Left cardiac atrium (tissue), 4 donors: ENCODE results near the gene MRAP. TPM values are rescaled to one million over a fixed set of nuclear protein-coding genes. Genes with fewer than 3 reads are reported as not detected.

Experiments
- ATAC-seq, 2 donors: fragments of 200-7000 bp; cut with Tn5 transposase; one replicate each; pipeline ENCODE4 v1.9.1; 2020; ENCODE audit warnings: mild to moderate bottlenecking in 2 of 2, moderate library complexity in 2 of 2
- DNase-seq: peaks from one replicate; pipeline ENCODE4 v3.0.0-alpha.2; 2020
- intact Hi-C, 2 donors: fragments of 100-400 bp; cut with DNase I; formaldehyde crosslinking; loops; one replicate each; pipeline versions ENCODE4 v1.14.1 to v1.15.1; 2022 to 2023
- total RNA-seq, 2 donors: library from RNA; stranded (reverse); fragmentation: NEBNext Ultra II Directional; extraction: Animal tissue kit (Norgen Biotek cat#: 25700); gene quantifications; one replicate each; pipeline ENCODE4 v1.2.1, GENCODE V29; 2021
- donor health status: DM: no; HTN: yes; CAD: no.
- donor health status: DM: no; HTN: yes; CAD: no; lungs with severe emphysema.
- donor health status: DM: yes; HTN: yes; CAD: no.
- donor health status: Dilated cardiomyopathy.

The MRAP gene
- total RNA-seq, 2 donors from 2014 or later = 15.0 to 22.3 TPM

DNA sequence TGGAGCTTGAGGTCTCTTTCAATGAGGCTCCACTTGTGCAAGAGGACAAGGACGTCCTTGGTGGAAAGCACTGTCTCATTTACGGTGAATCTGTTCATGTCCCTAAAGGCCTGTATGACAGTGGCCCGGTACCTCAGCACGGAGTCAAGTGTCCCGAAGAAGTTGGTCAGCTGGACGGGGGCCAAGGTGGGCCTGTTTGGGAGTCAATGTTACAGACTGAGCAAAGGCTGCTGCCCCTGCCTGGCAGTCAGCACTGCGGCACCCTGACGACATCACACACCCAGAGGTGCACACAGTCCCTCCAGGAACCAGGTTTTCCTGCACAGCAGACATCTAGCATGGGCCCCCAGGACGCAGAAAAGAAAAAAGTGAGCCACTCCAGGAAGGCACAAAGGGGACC lies 19.1 kb downstream of the MRAP start:
- DNase-seq = no peak
- no peak for ATAC-seq
- intact Hi-C loops = no loop called here

DNA sequence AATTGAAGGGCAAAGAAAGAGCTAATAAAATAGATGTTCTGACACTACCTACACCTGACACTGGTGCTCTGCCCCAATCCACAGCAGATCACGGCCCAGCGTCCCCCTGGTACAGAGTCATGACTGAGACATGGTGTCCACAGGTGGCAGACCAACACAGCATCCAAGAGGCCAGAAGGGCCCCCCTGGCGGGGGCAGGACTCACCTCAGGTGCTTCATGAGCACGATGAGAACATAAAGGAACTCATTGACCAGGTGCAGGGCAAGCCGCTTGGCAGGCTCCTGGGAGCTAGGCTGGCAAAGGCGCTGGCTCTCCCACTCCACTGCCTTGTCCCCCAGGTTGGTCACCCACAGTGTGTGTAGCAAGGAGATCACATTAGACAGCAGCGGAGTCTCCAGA lies 20.4 kb downstream of the MRAP start:
- intact Hi-C loops = no loop called here
- no peak for ATAC-seq
- DNase-seq = no peak

DNA sequence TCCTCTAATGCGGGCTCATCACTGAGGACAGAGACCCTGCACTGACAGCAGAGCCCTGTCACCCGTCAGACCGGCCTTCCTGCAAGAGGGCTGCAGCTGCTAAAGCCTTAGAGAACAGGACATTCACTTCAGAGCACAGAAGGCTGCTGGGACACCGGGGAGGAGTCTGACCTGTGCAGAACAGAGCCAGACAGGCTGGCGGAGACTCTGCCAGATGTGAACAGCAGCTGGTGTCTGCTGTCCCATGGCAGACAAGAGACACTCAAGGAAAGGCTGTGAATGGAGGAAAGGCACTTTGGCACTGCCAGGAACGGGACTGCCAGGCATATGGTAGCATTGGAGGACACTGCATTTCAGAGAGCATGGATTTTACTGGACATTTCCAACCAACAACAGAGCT lies 21.4 kb downstream of the MRAP start:
- ATAC-seq (no peak), DNase-seq (no peak)
- intact Hi-C loops = no loop called here

DNA sequence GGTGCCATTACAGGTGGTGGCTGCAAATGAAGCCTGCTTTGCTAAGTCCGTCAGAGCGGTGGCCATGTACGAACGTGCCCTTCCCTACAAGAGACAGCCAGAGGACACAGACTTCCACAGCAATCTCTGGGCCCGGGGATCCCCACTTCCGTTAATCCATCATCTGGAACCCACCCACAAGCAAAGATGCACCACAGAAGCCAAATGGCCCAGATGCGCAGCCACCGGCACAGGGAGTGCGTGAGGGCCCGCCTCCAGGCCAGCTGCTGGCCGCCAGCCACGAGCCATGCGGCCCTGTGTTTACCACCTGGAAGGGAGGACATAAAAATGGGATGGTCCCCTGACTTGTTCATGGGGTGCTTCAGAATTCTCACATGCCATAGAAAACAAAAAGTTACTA lies 22.1 kb downstream of the MRAP start:
- intact Hi-C loops = no loop called here
- DNase-seq = no peak
- ATAC-seq = no peak

DNA sequence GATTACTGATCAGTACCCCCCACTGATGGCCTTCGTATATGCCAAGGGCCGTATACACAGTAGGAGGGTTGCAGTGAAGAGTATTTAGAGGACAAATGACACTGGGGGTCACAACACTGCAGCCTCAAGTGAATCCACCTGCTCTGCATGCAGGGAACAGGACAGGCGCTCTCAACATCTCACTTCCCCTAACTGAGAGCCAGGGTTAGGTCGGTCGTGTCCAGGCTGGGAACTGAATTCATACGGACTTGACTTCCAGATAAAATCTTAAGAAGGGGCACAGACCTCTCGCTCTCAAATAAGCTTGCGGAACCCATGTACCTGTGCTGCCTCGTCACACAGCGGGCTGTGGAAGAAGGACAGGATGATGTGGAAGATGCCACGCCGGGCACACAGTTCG lies 22.8 kb downstream of the MRAP start:
- ATAC-seq = no peak
- intact Hi-C loops = no loop called here
- DNase-seq = no peak

DNA sequence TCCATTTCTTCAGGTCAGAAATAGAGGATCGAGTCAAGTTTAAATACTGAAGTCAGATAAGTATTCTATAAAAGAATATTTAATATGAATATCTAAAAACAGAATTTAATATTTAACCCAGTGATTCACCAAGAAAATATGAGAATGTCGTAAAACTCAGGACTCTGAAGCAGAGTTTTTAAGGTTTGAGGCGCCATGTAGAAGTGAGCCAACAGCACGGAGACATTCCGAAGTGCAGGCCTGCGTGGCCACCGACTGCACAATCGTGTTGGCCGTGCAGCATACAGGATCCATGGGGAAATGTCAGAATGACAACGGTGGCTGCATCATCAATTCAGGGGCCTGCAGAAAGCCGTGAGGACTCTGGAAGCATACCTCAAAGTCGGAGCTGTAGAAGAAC lies 23.4 kb downstream of the MRAP start:
- no peak for ATAC-seq
- no peak for DNase-seq
- intact Hi-C loops = no loop called here

DNA sequence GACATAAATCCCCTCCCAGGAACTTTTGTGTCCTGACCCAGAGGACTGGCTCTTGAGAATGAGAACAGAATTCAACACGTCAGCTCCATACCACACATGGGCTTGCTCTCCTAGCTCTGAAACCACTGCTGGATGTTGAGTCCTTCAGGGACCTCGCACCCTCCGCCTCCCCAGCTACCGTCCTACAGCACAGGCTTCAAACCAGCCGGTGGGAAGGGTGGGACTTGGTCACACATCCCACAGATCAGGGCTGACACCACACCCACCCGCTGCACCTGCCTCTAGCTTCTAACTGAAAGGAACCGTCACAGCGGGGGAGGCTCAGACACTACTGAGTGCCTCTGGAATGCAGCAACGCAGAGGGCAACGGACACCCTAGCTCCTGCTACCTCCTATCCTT lies 24.0 kb downstream of the MRAP start:
- ATAC-seq (no peak), DNase-seq (no peak)
- intact Hi-C loops = no loop called here

DNA sequence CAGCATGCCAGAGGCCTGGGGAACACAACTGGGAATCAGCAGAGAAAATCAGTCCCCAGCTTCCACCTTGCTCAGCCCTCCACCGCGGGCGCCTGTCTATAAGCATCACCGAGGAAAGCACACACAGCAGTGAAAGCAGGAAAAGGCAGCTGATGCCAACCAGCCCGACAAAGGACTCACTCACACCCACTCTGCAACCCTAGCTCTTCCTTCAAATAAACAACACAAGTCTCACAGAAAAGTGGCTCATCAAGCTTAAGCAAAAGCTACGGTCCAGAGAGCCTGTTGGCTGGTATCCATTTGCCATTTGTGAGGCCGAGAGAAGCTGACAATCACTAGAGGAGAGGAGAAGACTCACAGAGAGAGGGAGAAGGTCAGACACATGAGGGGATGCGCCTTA lies 27.1 kb downstream of the MRAP start:
- intact Hi-C loops = no loop called here
- ATAC-seq (no peak), DNase-seq (no peak)

DNA sequence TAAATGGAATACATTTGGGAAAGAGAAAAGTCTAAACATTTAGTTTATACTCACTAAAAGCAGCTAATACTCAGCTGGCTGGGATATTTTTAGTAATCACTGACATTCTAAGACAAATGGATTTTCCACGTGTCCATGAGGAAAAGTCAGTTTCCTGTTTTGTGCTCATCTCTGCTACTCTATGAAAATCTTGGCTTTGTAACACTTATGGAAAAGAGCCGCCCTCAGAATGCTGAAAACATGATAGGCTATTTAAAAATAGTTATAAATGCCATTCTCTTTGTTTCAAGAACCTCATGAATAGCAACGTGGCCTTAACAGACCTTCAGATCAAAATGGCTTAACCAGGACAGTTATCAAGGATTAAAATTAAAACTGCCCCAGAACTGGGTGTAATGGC lies 29.9 kb downstream of the MRAP start:
- DNase-seq (no peak), ATAC-seq (peak in 1 of 2 donors; percentile 50)
- intact Hi-C loops = no loop called here

DNA sequence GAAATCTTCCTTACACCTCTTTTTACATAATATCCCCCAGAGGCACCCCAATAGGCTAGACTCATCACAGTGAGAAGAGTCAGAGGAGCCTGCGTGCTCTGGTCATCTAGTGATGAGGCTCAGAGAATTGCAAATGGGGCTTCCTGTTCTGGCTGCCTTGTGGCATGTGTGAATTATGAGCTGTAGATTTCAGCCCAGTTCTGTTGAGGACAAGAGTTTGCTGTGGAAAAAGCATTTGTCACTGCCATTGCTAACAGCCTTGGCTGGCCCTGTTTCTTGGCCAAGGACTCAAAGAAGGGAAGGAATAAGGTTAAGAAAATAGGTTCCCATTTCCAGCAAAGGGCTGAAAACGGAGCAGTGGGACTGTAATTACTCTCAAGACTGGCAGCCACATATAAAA lies 30.7 kb downstream of the MRAP start:
- intact Hi-C loops = no loop called here
- DNase-seq = no peak
- ATAC-seq = peak; percentile 29 to 34

DNA sequence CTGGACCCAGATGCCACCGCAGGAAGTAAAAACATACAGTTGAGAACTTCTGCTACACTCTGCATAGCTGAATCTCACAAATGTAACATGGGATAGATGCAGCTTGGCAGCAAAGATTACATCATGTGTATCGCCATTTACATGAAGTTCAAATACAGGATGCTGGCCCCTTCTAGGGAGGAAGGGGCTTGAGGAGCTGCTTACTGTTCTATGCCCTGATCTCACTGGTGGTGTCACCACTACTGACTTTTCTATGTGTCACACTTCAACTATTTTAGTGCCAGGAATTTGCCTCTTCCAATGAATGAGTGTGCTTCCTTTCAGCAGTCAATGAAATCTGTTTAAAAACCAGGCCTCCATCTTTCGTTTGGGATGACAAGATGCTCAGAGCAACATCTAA lies 31.1 kb downstream of the MRAP start:
- ATAC-seq (no peak), DNase-seq (no peak)
- intact Hi-C loops = no loop called here

DNA sequence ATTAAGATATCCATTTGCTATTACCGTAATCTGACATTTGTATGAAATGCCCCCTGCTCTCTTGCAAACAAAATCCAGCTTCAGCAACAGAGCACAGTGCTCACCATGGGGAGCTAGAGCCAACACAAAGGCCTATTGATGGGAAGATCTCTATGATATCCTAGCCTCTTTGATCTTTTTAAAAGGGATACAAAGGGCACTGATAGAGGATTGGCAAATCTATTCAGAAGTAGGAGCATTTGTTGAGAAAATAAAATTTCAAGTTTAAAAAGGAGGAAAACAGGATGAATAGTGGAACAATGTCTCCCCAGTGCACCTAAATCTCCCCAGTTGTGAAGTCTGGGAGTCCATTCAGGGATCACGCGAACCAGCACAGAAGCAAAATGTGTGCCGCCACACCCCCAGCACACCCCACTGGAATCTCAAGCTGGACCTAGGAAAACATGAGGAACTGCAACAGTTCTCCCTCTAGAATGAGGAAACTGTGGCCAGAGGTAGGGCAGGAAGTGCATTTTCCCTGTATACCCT lies 32.2 kb downstream of the MRAP start:
- DNase-seq = no peak
- no peak for ATAC-seq
- intact Hi-C loops = no loop called here

DNA sequence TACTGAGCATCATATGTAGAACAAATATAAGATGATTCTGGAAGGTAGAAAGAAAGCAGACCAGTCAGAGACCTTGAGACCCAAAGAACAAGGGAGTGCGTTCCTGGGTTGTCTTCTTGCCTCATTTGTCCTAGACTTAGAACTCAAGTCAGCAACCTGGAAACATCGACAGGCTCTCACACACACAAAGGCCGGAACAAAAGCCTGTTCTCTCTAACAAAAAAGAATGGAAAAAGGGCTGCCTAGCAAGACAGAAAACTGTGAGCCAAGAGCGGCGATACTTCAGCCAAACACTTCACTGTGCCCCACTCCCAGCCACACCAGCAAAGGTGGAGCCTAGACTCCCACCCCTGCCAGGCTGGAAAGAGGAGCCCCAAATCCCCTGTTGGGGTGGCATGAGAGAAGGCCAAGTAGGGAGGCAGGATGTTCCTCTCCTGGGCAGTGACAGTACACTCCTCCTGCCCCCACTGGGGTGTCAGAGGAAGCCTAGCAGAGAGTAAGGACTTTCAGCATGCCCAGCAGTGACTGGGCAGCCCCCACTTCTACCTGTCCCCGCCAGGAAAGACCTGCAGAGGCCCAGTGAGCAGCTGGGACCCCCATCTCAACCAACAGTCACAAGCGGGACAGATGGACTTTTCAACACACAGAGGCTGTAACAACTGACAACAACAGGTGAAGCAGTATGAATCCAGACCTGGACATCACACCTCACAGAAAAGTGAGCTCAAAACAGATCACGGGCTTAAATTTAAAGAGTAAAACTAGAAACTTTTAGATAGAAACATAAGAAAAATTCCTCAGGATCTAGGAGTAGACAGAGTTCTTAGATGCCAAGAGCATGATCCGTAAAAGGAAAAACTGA lies 33.0 kb downstream of the MRAP start:
- DNase-seq (no peak), ATAC-seq (no peak)
- intact Hi-C loops = no loop called here

DNA sequence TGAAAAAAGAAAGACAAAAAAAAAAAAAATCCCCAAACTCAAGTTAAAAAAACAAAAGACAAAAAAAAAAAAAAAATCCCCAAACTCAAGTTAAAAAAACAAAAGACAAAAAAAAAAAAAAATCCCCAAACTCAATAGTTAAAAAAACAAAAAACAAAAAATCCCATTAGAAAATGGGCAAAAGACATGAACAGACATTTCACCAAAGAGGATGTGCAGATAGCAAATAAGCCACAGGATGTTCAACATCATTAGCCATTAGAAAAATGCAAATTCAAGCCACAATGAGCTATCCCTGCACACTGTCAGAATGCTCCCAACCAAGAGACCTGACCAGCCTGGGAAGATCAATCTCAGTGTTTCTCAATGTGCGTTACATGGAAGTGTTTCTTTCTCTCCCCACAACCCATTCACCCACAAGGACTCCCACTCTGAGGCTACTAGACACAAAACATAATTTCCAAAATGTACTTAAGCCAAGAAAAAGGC lies 33.9 kb downstream of the MRAP start:
- DNase-seq (no peak), ATAC-seq (no peak)
- intact Hi-C loops = no loop called here

DNA sequence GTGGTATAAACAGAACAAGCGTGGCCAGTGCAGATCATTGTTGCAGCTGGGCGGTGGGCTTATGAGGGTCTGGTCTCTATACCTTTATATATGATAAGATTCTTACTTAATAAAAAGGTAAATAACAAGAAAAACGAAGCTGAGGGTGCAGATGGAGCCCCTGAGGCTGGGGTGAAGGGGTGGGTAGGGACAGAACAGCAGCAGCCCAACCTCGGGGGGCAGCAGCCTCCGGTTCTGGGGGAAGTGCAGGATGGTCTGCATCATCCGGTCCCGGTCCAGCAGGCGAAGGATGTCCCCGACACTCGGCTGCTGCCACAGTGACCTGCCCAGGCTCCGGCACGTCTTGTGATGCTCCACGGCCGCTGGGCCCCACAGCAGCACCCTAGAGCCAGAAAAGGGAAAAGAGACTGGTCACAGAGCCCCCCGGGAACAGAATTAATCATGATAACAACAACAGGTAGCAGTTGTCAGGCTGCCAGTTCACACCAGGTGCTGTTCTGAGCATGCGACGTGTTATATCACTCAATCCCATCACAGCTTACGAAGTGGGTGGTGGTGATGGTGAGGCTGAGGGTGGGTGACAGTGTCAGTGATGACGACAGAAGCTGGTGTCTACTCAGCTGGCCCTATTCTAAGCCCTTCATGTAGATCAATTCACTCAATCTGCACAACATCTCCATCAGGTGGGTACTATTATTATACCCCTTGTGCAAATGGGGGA lies 35.5 kb downstream of the MRAP start:
- ATAC-seq (no peak), DNase-seq (no peak)
- intact Hi-C loops = no loop called here

DNA sequence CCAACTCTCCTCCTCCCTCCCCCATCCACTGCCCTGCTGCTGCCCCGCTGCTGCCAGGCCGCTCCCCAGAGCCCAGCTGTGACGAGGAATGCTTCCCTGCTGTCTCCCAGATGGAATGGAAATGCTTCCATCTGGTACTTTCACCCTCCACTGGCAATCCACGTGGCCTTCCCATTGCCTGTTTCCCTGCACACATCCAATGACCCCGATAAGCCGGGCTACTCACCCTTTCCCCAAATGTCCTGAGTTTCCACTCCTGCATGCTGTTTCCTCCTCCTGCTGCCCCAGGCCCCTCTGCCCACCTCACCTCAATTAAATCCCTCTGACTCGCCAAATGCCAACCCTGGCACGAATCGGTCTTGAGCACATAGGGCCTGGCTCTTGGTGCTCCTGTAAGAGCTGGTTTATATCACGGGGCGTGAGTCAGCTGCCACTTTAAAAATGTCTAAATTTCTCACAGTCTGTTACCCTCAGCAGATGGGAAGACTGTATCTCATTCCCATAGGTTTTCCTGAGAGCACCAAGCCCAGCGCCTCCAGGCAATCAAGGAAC lies 36.4 kb downstream of the MRAP start:
- DNase-seq = no peak
- intact Hi-C loops = no loop called here
- ATAC-seq = peak in 1 of 2 donors; percentile 66

DNA sequence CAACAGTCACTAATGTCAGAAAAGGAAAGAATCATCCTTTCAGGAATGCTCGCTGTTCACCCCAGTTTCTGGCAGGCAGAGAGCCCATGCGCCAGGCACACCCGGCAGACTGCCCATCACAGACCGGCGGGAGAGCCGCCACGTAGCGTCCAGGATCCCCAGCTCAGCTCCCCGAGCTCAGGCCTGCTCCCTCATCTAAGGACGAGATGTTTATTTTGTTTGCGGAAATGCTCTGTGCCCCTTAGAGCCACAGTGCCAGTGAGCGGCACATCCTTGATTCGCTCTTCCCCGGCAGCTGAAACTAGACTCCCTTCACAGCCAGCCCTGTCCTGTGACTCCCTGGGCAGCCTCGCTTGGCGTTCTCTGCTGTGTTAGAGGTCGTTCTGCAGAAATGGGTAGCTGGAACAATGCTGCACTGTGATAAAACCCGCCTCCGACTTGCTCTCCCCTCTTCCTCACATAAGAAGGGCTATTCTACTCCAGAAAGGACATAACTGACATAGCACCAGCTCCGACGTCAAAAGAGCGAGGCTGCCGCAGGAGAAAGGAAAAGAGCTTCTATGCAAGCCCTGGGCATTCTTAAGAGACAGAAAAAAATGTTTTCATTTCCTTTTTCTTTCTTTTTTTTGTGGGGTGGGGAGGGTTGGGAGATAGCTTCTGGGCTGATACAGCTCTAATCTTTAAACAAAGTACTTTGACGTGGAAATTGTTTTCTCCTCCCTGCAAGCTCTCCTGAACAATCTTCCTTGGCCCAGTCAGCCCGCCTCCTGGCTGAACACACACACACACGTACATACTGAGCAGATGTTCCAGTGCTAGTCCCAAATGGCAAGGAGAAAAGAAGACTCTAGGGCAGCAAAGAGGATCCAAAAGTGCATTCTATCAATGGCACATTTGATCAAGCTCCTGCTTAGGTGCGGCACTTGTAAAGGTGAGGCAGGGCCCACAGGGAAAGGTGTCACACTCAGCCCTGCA lies 37.2 kb downstream of the MRAP start:
- ATAC-seq = peak; percentile 50 to 72
- intact Hi-C loops = no loop called here

DNA sequence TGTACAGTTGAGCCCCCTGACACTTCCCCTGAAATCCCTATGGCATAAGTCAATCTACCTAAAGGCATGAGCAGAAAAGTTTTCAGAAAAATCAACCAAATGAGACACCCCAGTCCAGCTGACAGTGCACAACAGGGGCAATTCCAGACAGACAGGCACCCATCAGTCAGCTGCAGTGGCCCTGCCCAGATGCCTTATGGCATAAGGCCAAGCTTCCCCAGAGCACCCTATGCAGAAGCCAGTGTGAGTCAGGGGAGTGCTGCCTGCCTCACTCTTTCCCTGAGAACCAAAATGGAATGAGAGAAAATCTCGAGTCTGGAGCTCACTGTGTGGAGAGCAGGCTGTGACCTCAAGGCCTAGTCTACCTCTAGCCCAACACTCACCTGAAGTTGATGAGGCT lies 38.1 kb downstream of the MRAP start:
- ATAC-seq (peak in 1 of 2 donors; percentile 56), DNase-seq (no peak)
- intact Hi-C loops = no loop called here

More for the DNA sequence above, 37.2 kb downstream of the MRAP start:
- no peak for DNase-seq

DNA sequence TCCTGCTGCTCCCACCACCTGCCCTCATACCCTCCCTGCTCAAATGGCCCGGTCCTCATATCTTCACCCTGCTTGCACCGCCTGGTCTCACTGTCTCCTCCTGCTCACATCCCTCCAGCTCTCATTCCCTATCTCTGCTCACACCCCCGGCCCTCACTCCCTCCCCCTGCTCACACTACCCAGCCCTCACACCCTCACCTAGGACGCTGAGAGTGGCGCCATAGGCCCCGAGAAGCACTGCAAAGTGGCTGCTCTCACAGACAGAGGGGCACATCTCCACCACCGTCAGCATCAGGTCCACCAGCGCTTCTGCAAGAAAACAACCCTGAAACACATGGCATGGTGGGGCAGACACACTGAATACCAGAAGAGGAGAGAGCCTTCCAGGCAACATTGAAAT lies 38.6 kb downstream of the MRAP start:
- intact Hi-C loops = no loop called here
- DNase-seq (no peak), ATAC-seq (peak in 1 of 2 donors; percentile 10)
